DND-41 (cell line): ENCODE results near the gene SPACA4.

Experiments used
- CTCF ChIP-seq: IDR thresholded peaks from 2 replicates; pipeline ENCODE4 v1.5.1; 2012; ENCODE audit warnings: borderline replicate concordance, low read length, moderate library complexity, mild to moderate bottlenecking; ENCODE audit not compliant: poor library complexity, severe bottlenecking; ENCODE audit errors: extremely low read depth
- EZH2 ChIP-seq: IDR thresholded peaks from 3 replicates; pipeline ENCODE4 v1.6.1; 2012; ENCODE audit warnings: borderline replicate concordance, low read depth, mild to moderate bottlenecking, moderate library complexity, low read length, inconsistent platforms; ENCODE audit not compliant: severe bottlenecking

DNA sequence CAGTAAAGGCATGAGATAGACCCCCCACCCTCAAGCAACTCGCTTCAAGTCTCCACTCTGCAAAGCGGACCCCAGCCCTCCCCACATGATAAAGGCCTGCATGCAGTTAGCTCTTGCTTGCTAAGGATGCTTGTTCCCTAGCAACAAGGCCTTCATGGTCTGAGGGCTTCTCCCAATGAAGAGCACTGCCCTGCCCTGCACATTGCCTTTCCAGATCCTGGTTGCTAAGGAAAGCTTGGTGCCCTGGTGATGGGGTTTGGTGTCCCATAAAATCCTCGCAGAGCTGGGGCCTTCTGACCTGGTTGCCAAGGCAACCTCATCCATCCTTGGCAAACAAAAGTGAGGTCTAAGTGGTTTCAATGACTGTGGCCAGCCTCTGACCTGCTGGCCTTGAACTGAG lies 24.7 kb downstream of the SPACA4 start:
- TF ChIP-seq EZH2 (no peak), CTCF (no peak)
